ENCODE data around the gene MRNIP.

DNA sequence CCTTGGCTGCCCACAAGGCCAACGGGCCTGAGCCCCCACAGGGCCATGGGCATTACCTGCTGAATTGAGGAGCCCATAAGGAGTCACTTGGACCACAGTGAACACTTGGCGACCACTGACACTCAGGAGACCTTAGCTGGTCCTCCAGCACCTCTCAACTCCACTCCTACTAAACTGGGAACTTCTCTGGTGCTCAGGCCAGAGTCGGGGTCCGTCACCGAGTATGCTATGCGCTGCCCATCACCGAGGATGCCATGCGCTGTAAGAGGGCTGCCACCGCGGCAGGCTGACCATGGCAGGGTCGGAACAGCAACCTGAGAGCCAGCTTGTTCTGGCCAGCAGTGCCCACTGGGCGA is 38.5 kb downstream of the MRNIP start:
- TF ChIP-seq, protein P1, sequence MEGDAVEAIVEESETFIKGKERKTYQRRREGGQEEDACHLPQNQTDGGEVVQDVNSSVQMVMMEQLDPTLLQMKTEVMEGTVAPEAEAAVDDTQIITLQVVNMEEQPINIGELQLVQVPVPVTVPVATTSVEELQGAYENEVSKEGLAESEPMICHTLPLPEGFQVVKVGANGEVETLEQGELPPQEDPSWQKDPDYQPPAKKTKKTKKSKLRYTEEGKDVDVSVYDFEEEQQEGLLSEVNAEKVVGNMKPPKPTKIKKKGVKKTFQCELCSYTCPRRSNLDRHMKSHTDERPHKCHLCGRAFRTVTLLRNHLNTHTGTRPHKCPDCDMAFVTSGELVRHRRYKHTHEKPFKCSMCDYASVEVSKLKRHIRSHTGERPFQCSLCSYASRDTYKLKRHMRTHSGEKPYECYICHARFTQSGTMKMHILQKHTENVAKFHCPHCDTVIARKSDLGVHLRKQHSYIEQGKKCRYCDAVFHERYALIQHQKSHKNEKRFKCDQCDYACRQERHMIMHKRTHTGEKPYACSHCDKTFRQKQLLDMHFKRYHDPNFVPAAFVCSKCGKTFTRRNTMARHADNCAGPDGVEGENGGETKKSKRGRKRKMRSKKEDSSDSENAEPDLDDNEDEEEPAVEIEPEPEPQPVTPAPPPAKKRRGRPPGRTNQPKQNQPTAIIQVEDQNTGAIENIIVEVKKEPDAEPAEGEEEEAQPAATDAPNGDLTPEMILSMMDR (IDR thresholded peaks at IDR 0.05): no peak
- TF ChIP-seq ZFX (IDR thresholded peaks at IDR 0.05; ENCODE audit: borderline replicate concordance): no peak
